NCI-H2196 (cell line): ENCODE measurements around the gene CDH4.

Source experiments
- DNase-seq: peaks from one replicate; lab custom pipeline; 2025; ENCODE audit not compliant: unreplicated experiment; lab: John Stamatoyannopoulos, UW

CDH4 gene

GRCh38 chr20:61594198-61594597 lies 342.1 kb downstream of the CDH4 start:
- DNase-seq, result no peak

- no peak for DNase-seq
Measured at GRCh38 chr20:61595216-61595615, 343.2 kb downstream of the CDH4 start.

GRCh38 chr20:61596687-61597330 lies 344.7 kb downstream of the CDH4 start:
- no peak for DNase-seq

GRCh38 chr20:61597996-61598395 lies 345.9 kb downstream of the CDH4 start:
- DNase-seq, result no peak

- no peak for DNase-seq
Measured at GRCh38 chr20:61598586-61598985, 346.5 kb downstream of the CDH4 start.

GRCh38 chr20:61599061-61599531 lies 347.0 kb downstream of the CDH4 start:
- no peak for DNase-seq

- DNase-seq, result no peak
Measured at GRCh38 chr20:61599541-61599992, 347.5 kb downstream of the CDH4 start.

- no peak for DNase-seq
Measured at GRCh38 chr20:61600016-61600415, 348.0 kb downstream of the CDH4 start.

GRCh38 chr20:61601361-61601760 lies 349.3 kb downstream of the CDH4 start:
- DNase-seq, result no peak

GRCh38 chr20:61601853-61602252 lies 349.8 kb downstream of the CDH4 start:
- DNase-seq, result no peak

- no peak for DNase-seq
Measured at GRCh38 chr20:61603715-61604114, 351.7 kb downstream of the CDH4 start.

GRCh38 chr20:61604549-61604948 lies 352.5 kb downstream of the CDH4 start:
- no peak for DNase-seq

- DNase-seq, result no peak
Measured at GRCh38 chr20:61605283-61605682, 353.2 kb downstream of the CDH4 start.

- DNase-seq, result no peak
Measured at GRCh38 chr20:61605862-61606557, 353.9 kb downstream of the CDH4 start.

- DNase-seq, result no peak
Measured at GRCh38 chr20:61608275-61609085, 356.4 kb downstream of the CDH4 start.

- DNase-seq, result no peak
Measured at GRCh38 chr20:61609461-61609860, 357.4 kb downstream of the CDH4 start.

- no peak for DNase-seq
Measured at GRCh38 chr20:61611401-61612180, 359.5 kb downstream of the CDH4 start.

- DNase-seq, result no peak
Measured at GRCh38 chr20:61613917-61614705, 362.1 kb downstream of the CDH4 start.

- no peak for DNase-seq
Measured at GRCh38 chr20:61614706-61615100, 362.6 kb downstream of the CDH4 start.

GRCh38 chr20:61615806-61616205 lies 363.7 kb downstream of the CDH4 start:
- no peak for DNase-seq
